Right lung (tissue), 5 donors: ENCODE measurements around the gene RP9. TPM values are rescaled to one million over a fixed set of nuclear protein-coding genes. Genes with fewer than 3 reads are reported as not detected.
A peak's percentile ranks its signal among the peaks of the same experiment; 100 is the strongest.

Experiments
- DNase-seq, 2 donors: peaks; one replicate each; pipeline ENCODE4 v3.0.0-alpha.2; 2013
- polyA plus RNA-seq, 5 donors: library from polyadenylated mRNA; unstranded; fragments of 120-200 nt; gene quantifications; one replicate each; pipeline versions ENCODE4 v1.2.1 to v1.2.3, GENCODE V29; 2013; ENCODE audit warnings: inconsistent platforms in 1 of 5, low replicate concordance in 1 of 5; ENCODE audit not compliant: insufficient read length in 5 of 5, insufficient read depth in 1 of 5

Gene RP9
- polyA plus RNA-seq, 5 donors: 31.6 to 41.4 (median 36.2) TPM

DNA sequence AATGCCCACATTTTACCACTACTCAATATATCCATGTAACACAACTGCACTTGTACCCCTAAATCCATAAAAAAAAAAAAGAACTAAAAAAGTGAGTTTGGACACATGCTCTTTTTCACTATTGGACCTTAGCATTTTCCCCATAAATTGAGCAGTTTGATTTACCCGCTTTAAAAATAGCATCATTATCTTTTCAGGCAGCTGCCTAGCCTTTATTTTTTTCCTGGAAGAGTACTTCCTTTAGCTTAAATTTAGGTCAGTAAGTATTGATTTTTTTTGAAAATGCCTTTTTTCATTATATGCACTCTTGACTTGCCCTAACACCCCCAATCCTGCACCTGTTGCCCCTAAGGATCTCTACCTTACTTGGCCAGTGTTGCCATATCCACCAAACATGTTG is 41.3 kb downstream of the RP9 start:
- DNase-seq: no peak

DNA sequence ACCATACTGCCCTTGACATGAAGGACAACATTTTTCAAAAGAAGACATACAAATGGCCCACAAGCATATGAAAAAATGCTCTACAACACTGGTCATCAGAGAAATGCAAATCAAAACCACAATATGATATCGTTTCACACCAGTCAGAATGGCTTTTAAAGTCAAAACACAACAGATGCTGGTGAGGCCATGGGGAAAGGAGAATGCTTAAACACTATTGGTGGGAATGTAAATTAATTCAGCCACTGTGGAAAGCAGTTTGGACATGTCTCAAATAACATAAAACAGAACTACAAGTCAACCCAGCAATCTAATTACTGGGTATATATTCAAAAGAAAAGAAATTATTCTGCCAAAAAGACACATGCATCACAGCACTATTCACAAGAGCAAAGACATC is 42.4 kb downstream of the RP9 start:
- no peak for DNase-seq

- DNase-seq: no peak
These were observed 43.2 kb downstream of the RP9 start for GRCh38 chr7:33065981-33066380.

GRCh38 chr7:33062782-33063443 is 46.3 kb downstream of the RP9 start:
- DNase-seq: peak; percentile 97 to 98

DNA sequence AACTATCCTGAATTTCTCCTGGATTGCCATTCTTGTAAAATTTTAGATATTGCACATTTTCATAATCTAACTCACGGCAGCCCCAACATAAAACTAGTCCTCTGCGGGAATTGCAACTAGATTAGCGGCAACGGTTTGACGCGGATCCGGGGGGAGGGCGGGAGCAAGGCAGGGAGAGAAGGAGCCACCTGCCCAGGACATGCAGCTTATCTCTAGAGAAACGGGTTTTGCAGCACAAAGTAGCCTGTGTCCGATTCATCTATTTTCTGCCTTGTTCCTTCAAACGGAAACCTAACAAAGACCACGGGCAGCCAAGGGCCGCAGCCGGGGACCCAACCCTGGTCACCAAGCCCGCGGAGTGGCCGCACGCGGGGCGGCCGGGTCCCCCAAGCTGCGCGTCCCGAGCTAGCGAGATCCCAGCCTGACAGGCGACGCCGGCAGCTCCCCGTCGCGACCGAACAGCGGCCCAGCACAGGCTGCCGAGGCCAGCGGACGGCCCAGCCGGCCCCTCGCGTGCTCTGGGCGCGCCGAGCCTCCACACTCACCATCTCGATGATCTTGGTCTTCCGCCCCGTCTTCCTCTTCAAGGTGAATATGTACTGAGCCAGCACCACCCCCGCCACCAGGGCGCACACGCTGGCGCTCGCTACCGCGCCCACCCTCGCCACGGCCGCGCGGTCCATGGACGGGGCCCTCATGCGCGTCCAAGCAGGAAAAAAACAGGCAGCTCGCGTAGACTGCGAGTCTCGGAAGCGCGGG is 47.0 kb downstream of the RP9 start, which contains the start of gene NT5C3A:
TSS of gene NT5C3A (minus strand) at position 754 of the 759 bp plus-strand sequence. CDS start at position 683, 71 bp downstream.
- DNase-seq: no peak

GRCh38 chr7:33061282-33061937 is 47.8 kb downstream of the RP9 start:
- DNase-seq: no peak

DNA sequence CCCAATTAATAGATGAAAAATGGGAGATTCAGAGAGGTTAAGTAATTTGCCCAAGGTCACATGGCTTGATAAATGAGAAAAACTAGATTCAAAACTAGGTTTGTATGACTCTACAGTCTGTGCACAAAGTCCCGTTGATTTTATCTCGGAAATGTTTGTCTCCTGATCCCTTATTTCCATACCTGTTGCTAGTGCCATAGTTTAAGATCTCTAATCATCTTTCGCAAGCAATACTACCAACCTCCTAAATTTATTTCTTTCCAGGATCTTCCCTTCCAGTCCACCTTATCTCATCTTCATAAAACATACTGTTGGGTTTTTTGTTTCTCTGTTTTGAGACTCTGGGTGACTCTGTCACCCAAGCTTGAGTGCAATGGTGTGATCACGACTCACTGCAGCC is 49.6 kb downstream of the RP9 start:
- no peak for DNase-seq

DNA sequence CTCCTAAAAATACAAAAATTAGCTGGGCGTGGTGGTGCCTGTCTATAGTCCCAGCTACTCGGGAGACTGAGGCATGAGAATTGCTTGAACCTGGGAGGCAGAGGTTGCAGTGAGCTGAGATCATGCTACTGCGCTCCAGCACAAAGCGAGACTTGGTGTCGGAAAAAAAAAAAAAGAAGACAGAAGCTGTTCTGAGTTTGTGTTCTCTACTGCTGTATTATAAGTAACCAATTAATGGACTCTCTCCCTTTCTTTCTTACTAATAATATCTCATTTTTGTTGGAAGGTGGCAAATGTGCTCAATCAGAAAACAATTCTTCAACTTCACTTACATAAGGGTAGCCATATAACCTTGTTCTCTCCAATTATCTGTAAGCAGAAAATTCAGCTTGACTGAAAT is 54.0 kb downstream of the RP9 start:
- no peak for DNase-seq

GRCh38 chr7:33054261-33054964 is 54.8 kb downstream of the RP9 start:
- DNase-seq: no peak

- no peak for DNase-seq
These were observed 55.5 kb downstream of the RP9 start for GRCh38 chr7:33053721-33054120.

DNA sequence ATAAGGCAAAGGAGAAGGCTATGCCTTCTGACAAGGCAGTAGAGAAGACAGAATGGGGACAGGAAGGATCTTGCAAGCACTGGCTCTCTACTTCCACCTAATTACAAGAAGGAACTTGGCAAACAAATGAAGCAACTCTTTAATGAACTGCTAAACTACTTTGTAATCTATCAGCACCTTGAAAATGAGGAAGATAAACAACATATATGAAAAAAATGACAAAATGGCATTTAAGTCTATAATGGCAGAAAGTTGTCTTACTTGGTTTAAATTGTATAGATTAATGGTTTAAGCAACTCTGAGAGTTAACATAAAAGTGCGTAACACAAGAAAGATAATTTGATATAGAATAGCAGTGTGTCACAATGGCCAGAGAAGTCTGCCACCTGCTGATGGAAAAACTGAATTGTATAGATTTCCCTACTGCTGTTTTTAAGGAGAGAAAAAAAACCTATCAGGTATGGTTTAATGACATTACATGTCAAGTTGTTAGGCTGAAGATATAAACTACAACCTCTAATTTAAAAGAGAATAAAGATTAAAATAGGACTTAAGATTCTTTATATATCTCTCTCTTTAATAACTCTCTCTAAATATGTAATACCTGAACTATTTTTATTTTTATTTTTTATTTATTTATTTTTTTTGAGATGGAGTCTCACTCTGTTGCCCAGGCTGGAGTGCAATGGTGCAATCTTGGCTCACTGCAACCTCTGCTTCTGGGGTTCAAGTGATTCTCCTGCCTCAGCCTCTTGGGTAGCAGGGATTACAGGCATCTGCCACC is 58.5 kb downstream of the RP9 start:
- peak; percentile 54 to 73 for DNase-seq

DNA sequence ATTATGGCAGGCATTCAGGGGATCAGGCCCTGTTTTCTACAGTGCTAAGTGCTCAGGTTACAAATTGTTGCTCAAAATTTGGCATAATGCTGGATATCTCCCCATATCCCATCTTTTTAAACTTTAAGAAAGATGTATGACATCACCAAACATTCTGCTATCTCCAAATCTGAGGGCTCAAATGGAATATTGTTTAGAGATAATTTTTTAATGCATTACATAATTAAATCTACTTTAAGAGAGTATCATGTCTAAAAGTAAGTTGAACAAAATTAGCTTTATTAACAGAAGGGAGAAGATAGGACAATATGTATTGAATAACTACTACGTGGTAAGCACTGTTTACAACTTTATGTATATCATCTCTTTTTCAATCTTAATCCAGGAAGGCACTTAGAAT is 60.5 kb downstream of the RP9 start:
- DNase-seq: no peak

DNA sequence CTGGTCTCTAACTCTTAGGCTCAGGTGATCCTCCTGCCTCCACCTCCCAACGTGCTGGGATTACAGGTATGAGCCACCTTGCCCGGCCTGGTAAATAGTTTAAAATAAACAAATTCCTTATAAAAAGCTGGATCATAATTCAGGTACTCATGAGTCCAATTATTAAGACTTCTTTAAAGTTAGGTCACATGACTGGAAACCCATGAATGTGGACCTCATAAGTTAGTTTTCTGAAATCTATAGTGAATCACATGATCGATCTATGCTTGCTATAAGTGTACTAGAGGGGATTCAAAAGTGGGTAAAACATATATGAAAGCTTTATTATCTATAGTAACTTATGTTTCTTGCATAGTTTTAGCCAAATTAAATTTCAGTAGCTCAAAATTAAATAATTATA is 60.9 kb downstream of the RP9 start:
- DNase-seq: no peak

DNA sequence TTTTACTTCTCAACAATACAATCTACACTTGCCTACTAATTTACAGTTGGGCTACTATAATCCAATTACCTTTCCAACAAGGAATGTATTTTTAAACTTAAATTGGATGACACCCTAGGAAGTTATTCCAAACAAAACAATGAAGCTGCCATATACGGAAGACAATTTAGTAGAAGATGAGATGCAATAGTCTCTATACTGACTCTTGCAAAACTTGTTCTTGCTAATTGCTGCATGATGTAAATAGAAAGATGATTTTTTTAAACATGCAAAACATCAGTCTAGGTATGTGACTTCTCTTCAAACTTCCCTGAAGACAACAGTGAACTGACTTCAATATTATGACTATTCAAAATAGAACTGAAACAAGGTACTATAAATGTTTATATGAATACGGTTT is 64.2 kb downstream of the RP9 start:
- no peak for DNase-seq

Other genes with a start within 250 kb of the RP9 start
- 10 to 100 TPM; 48.2 to 70.5 (median 65.9) TPM for gene KBTBD2, start 217.6 kb downstream of the RP9 start, polyA plus RNA-seq
- 100 to 1,000 TPM; 153 to 226 (median 182) TPM for gene FKBP9, start 152.0 kb downstream of the RP9 start, polyA plus RNA-seq
- 10 to 100 TPM; 34.8 to 49.1 (median 42.9) TPM for gene NT5C3A, start 46.6 kb downstream of the RP9 start, polyA plus RNA-seq
- 10 to 100 TPM; 13.8 to 22.8 (median 21.0) TPM for gene BBS9, start 20.2 kb upstream of the RP9 start, polyA plus RNA-seq